Measurements from ENCODE around the gene PSPN.

The PSPN gene

GRCh38 chr19:6414793-6415590, 39.3 kb upstream of the PSPN start:
- Histone ChIP-seq H3K4me2 (ENCODE audit: insufficient read depth, low read length) (no peak overlapping the region), H3K27ac (ENCODE audit: low read length) (no peak overlapping the region), H3K4me1 (ENCODE audit: insufficient read depth, low read length) (no peaks in the 10 kb centered on the region), H3K9ac (ENCODE audit: low read depth, low read length) (no peak overlapping the region), H3K27me3 (ENCODE audit: insufficient read depth, low read length, poor library complexity) (no peaks in the 10 kb centered on the region), H3K4me3 (ENCODE audit: low read depth in 1 of 2, low read length in 2 of 2) (no peak overlapping the region), H4K20me1 (ENCODE audit: insufficient read depth, low read length) (peaks cover 72% of the 10 kb centered on the region), H3K9me3 (ENCODE audit: insufficient read depth, low read length, severe bottlenecking) (no peaks in the 10 kb centered on the region), H2AFZ (ENCODE audit: low read depth, low read length) (no peak overlapping the region), H3K79me2 (ENCODE audit: insufficient read depth, low read length) (peaks cover 25% of the 10 kb centered on the region), H3K36me3 (ENCODE audit: insufficient read depth, low read length) (peaks cover 66% of the 10 kb centered on the region)
- ATAC-seq (ENCODE audit: insufficient read depth, low read depth) (no peak), DNase-seq (no peak)
- TF ChIP-seq EZH2 (IDR thresholded peaks at IDR 0.05; ENCODE audit: borderline replicate concordance, low read depth, low read length, severe bottlenecking) (no peak), CTCF (IDR thresholded peaks at IDR 0.05; ENCODE audit: borderline replicate concordance, extremely low read depth, low read length, poor library complexity, severe bottlenecking) (no peak)

- H3K36me3 ChIP-seq (ENCODE audit: insufficient read depth, low read length) = peaks cover 56% of the 10 kb centered on the region
- DNase-seq (no peak), ATAC-seq (ENCODE audit: insufficient read depth, low read depth) (no peak)
- H3K4me2 ChIP-seq (ENCODE audit: insufficient read depth, low read length) = no peak overlapping the region
- TF ChIP-seq CTCF (IDR thresholded peaks at IDR 0.05; ENCODE audit: borderline replicate concordance, extremely low read depth, low read length, poor library complexity, severe bottlenecking) (no peak), EZH2 (IDR thresholded peaks at IDR 0.05; ENCODE audit: borderline replicate concordance, low read depth, low read length, severe bottlenecking) (no peak)
- no peak overlapping the region for H3K27ac ChIP-seq (ENCODE audit: low read length)
- H4K20me1 ChIP-seq (ENCODE audit: insufficient read depth, low read length) = peaks cover 61% of the 10 kb centered on the region
- H3K9me3 ChIP-seq (ENCODE audit: insufficient read depth, low read length, severe bottlenecking) = no peaks in the 10 kb centered on the region
- H3K27me3 ChIP-seq (ENCODE audit: insufficient read depth, low read length, poor library complexity) = no peaks in the 10 kb centered on the region
- peaks cover 15% of the 10 kb centered on the region for H3K79me2 ChIP-seq (ENCODE audit: insufficient read depth, low read length)
- no peaks in the 10 kb centered on the region for H3K4me1 ChIP-seq (ENCODE audit: insufficient read depth, low read length)
- H3K9ac ChIP-seq (ENCODE audit: low read depth, low read length) = no peak overlapping the region
- no peak overlapping the region for H3K4me3 ChIP-seq (ENCODE audit: low read depth in 1 of 2, low read length in 2 of 2)
- no peak overlapping the region for H2AFZ ChIP-seq (ENCODE audit: low read depth, low read length)
Measured at GRCh38 chr19:6413721-6414643, 38.2 kb upstream of the PSPN start.

- no peaks in the 10 kb centered on the region for H3K27me3 ChIP-seq (ENCODE audit: insufficient read depth, low read length, poor library complexity)
- no peak for TF ChIP-seq EZH2 (IDR thresholded peaks at IDR 0.05; ENCODE audit: borderline replicate concordance, low read depth, low read length, severe bottlenecking)
- no peak for TF ChIP-seq CTCF (IDR thresholded peaks at IDR 0.05; ENCODE audit: borderline replicate concordance, extremely low read depth, low read length, poor library complexity, severe bottlenecking)
- H3K4me1 ChIP-seq (ENCODE audit: insufficient read depth, low read length) = no peaks in the 10 kb centered on the region
- H3K4me3 ChIP-seq (ENCODE audit: low read depth in 1 of 2, low read length in 2 of 2) = no peak overlapping the region
- H3K79me2 ChIP-seq (ENCODE audit: insufficient read depth, low read length) = peaks cover 8% of the 10 kb centered on the region
- no peak overlapping the region for H3K4me2 ChIP-seq (ENCODE audit: insufficient read depth, low read length)
- no peak overlapping the region for H2AFZ ChIP-seq (ENCODE audit: low read depth, low read length)
- no peak overlapping the region for H3K27ac ChIP-seq (ENCODE audit: low read length)
- DNase-seq = no peak
- ATAC-seq (ENCODE audit: insufficient read depth, low read depth) = no peak
- H3K36me3 ChIP-seq (ENCODE audit: insufficient read depth, low read length) = peaks cover 49% of the 10 kb centered on the region
- peaks cover 54% of the 10 kb centered on the region for H4K20me1 ChIP-seq (ENCODE audit: insufficient read depth, low read length)
- H3K9ac ChIP-seq (ENCODE audit: low read depth, low read length) = no peak overlapping the region
- no peaks in the 10 kb centered on the region for H3K9me3 ChIP-seq (ENCODE audit: insufficient read depth, low read length, severe bottlenecking)
Measured at GRCh38 chr19:6413291-6413690, 37.6 kb upstream of the PSPN start.

All from DND-41 (cell line).